ENCODE results near the gene SOX21. TPM values are rescaled to one million over a fixed set of nuclear protein-coding genes. Genes with fewer than 3 reads are reported as not detected.

Gene SOX21
- total RNA-seq, 1 donor from 2014 or later, result 0.26 TPM

GRCh38 chr13:94710881-94711560 lies 1.3 kb downstream of the SOX21 start:
- no peak overlapping the region for H3K27ac ChIP-seq
- peaks cover 95% of the 10 kb centered on the region for H3K27me3 ChIP-seq
- H3K4me3 ChIP-seq, result no peak overlapping the region
- DNase-seq, result peak; percentile 63
- intact Hi-C loops (cut with DNase I), result no loop called here
- no peak for TF ChIP-seq CTCF (IDR thresholded peaks at IDR 0.05)
- ATAC-seq, result peak; percentile 9
- H3K36me3 ChIP-seq, result no peaks in the 10 kb centered on the region
- H3K9me3 ChIP-seq, result no peaks in the 10 kb centered on the region
- H3K4me1 ChIP-seq, result peaks cover 25% of the 10 kb centered on the region

- no peak for DNase-seq
- intact Hi-C loops (cut with DNase I), result no loop called here
- TF ChIP-seq CTCF (IDR thresholded peaks at IDR 0.05), result no peak
Measured at GRCh38 chr13:94710065-94710781, 2.1 kb downstream of the SOX21 start.

GRCh38 chr13:94709001-94709834 lies 3.1 kb downstream of the SOX21 start:
- Histone ChIP-seq H3K36me3 (no peaks in the 10 kb centered on the region), H3K9me3 (no peaks in the 10 kb centered on the region), H3K4me3 (no peak overlapping the region), H3K27me3 (peaks cover 96% of the 10 kb centered on the region), H3K4me1 (peaks cover 25% of the 10 kb centered on the region), H3K27ac (no peak overlapping the region)
- ATAC-seq (no peak), DNase-seq (no peak)
- no peak for TF ChIP-seq CTCF (IDR thresholded peaks at IDR 0.05)
- intact Hi-C loops (cut with DNase I), result no loop called here

More at GRCh38 chr13:94710065-94710781, 2.1 kb downstream of the SOX21 start:
- no peaks in the 10 kb centered on the region for H3K9me3 ChIP-seq
- H3K4me3 ChIP-seq, result no peak overlapping the region
- H3K27ac ChIP-seq, result no peak overlapping the region
- H3K27me3 ChIP-seq, result peaks cover 95% of the 10 kb centered on the region
- ATAC-seq, result no peak
- no peaks in the 10 kb centered on the region for H3K36me3 ChIP-seq
- H3K4me1 ChIP-seq, result peaks cover 25% of the 10 kb centered on the region

GRCh38 chr13:94708031-94708859 lies 4.1 kb downstream of the SOX21 start:
- Histone ChIP-seq H3K27ac (no peak overlapping the region), H3K27me3 (peaks cover 96% of the 10 kb centered on the region)

More at GRCh38 chr13:94708031-94708859, 4.1 kb downstream of the SOX21 start:
- intact Hi-C loops (cut with DNase I), result no loop called here
- DNase-seq (no peak), ATAC-seq (no peak)
- TF ChIP-seq CTCF (IDR thresholded peaks at IDR 0.05), result no peak
- Histone ChIP-seq H3K36me3 (no peaks in the 10 kb centered on the region), H3K4me1 (peaks cover 24% of the 10 kb centered on the region), H3K4me3 (no peak overlapping the region), H3K9me3 (no peaks in the 10 kb centered on the region)
